Measurements from ENCODE around the gene SPDYE6.
"Not testable (repeated sequence)": the region's sequence is repeated elsewhere in the genome, so short reads cannot be mapped to it uniquely, and the experiment has no call there.

Gene SPDYE6

DNA sequence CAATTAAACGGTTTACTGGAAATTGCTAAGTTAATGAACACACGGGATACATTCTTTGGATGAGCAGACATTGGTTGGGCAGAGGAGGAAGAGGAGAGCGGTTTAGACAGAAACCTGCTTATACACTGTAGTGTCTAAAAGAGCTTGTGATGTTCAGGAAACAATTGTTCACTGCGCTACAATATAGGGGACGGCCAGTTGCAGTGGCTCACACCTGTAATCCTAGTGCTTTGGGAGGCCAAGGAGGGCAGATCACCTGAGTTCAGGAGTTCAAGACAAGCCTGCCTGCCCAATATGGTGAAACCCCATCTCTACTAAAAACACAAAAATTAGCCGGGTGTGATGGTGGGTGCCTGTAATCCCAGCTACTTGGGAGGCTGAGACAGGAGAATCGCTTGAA is 20.7 kb downstream of the SPDYE6 start:
- peak overlapping the region; percentile 98 for H3K27ac ChIP-seq (ENCODE audit: low read depth, low read length)
- peaks cover 59% of the 10 kb centered on the region for H3F3A ChIP-seq (ENCODE audit: insufficient read depth)

DNA sequence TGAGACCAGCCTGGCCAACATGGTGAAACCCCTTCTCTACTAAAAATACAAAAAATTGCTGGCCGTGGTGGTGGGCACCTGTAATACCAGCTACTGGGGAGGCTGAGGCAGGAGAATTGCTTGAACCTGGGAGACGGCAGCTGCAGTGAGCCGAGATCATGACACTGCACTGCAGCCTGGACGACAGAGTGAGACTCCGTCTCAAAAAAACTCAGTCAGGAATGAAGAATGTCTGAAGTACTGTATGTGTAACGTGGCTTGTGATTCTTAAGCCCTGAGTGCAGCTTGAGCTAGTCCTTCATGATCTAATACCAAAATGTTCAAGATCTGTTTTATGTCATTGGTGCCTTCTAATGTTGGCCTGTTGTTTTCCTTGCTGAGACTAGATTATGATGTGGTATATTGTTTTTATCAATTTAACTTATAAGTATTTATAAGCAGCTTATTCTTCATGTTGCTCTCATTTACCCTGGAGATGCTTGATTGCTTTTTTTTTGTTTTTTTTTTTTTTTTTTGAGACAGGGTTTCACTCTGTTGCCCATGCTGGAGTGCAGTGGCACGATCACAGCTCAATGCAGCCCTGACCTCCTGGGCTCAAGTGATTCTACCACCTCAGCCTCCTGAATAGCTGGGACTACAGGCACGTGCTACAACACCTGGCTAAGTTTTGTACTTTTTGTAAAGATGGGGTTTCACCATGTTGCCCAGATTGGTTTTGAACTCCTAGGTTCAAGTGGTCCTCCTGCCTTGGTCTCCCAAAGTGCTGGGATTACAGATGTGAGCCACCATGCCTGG is 25.4 kb downstream of the SPDYE6 start:
- peak overlapping the region; percentile 96 for H3K27ac ChIP-seq (ENCODE audit: low read depth, low read length)
- H3K4me2 ChIP-seq (ENCODE audit: low read depth, low read length, poor library complexity, severe bottlenecking): peak overlapping the region; percentile 83
- peaks cover 82% of the 10 kb centered on the region for H3F3A ChIP-seq (ENCODE audit: insufficient read depth)
- peaks cover 39% of the 10 kb centered on the region for H3K79me2 ChIP-seq (ENCODE audit: insufficient read depth, low read length)
- H2AFZ ChIP-seq (ENCODE audit: low read depth, low read length, severe bottlenecking); H3K9me2 ChIP-seq (replicated peaks; ENCODE audit: insufficient read depth, low read length); H3K9me3 ChIP-seq (ENCODE audit: insufficient read depth, low read length); H4K20me1 ChIP-seq (ENCODE audit: low read depth, low read length); H3K36me3 ChIP-seq (ENCODE audit: low read length); H3K27me3 ChIP-seq (ENCODE audit: low read length): not testable (repeated sequence)
- H3K4me3 ChIP-seq (ENCODE audit: insufficient read depth, low read length, poor library complexity, severe bottlenecking): peak overlapping the region; percentile 30
- H3K9ac ChIP-seq (ENCODE audit: low read length): peak overlapping the region; percentile 76

More for the DNA sequence above, 20.7 kb downstream of the SPDYE6 start:
- H3K9me2 ChIP-seq (replicated peaks; ENCODE audit: insufficient read depth, low read length); H2AFZ ChIP-seq (ENCODE audit: low read depth, low read length, severe bottlenecking); H3K79me2 ChIP-seq (ENCODE audit: insufficient read depth, low read length); H3K27me3 ChIP-seq (ENCODE audit: low read length); H4K20me1 ChIP-seq (ENCODE audit: low read depth, low read length); H3K4me3 ChIP-seq (ENCODE audit: insufficient read depth, low read length, poor library complexity, severe bottlenecking); H3K9me3 ChIP-seq (ENCODE audit: insufficient read depth, low read length); H3K36me3 ChIP-seq (ENCODE audit: low read length): not testable (repeated sequence)
- Histone ChIP-seq H3K9ac (ENCODE audit: low read length) (peak overlapping the region; percentile 41), H3K4me2 (ENCODE audit: low read depth, low read length, poor library complexity, severe bottlenecking) (peak overlapping the region; percentile 47)

DNA sequence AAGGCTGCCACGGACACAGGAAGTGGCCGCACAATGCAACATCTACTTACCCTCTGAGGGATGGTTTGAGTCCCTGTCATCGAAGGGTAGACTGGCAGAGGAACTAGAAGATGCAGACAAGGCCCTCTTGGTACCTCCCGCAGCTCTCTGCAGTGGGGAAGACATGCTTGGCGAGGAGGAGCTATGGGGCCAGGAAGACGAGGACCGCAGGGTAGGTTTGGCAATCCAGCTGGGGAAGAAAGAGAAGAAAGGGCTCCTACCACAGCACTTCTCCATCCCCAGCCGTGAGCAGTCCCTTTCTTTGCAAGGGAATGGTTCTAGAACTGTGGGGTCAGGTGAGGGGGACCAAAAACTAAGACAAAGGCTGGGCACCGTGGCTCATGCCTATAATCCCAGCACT is 26.9 kb downstream of the SPDYE6 start:
- not testable (repeated sequence) for H4K20me1 ChIP-seq (ENCODE audit: low read depth, low read length); H3K9me2 ChIP-seq (replicated peaks; ENCODE audit: insufficient read depth, low read length); H3K27me3 ChIP-seq (ENCODE audit: low read length); H2AFZ ChIP-seq (ENCODE audit: low read depth, low read length, severe bottlenecking); H3K36me3 ChIP-seq (ENCODE audit: low read length); H3K9me3 ChIP-seq (ENCODE audit: insufficient read depth, low read length)
- Histone ChIP-seq H3K27ac (ENCODE audit: low read depth, low read length) (peak overlapping the region; percentile 96), H3K79me2 (ENCODE audit: insufficient read depth, low read length) (peaks cover 40% of the 10 kb centered on the region), H3K9ac (ENCODE audit: low read length) (peak overlapping the region; percentile 76), H3F3A (ENCODE audit: insufficient read depth) (peaks cover 82% of the 10 kb centered on the region), H3K4me2 (ENCODE audit: low read depth, low read length, poor library complexity, severe bottlenecking) (peak overlapping the region; percentile 83), H3K4me3 (ENCODE audit: insufficient read depth, low read length, poor library complexity, severe bottlenecking) (peak overlapping the region; percentile 18)

DNA sequence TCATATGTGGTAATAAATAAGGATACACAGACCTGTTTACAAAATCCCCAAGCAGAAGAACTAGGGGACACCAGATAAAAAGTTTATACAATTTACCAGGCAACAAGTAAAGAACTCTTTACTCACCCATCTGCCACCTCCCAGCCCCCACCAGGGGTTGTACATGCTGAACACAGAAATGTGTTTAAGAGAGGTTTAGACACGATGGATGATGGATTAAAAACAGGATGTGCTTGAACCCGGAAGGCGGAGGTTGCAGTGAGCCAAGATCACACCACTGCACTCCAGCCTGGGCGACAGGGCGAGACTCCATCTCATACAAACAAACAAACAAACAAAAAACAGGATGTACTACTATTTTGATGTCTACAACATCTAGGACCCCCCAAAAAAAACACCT is 27.4 kb downstream of the SPDYE6 start:
- H3K79me2 ChIP-seq (ENCODE audit: insufficient read depth, low read length): peaks cover 40% of the 10 kb centered on the region
- not testable (repeated sequence) for H2AFZ ChIP-seq (ENCODE audit: low read depth, low read length, severe bottlenecking); H4K20me1 ChIP-seq (ENCODE audit: low read depth, low read length); H3K9me2 ChIP-seq (replicated peaks; ENCODE audit: insufficient read depth, low read length); H3K36me3 ChIP-seq (ENCODE audit: low read length); H3K9me3 ChIP-seq (ENCODE audit: insufficient read depth, low read length); H3K27me3 ChIP-seq (ENCODE audit: low read length)
- peak overlapping the region; percentile 96 for H3K27ac ChIP-seq (ENCODE audit: low read depth, low read length)
- H3K9ac ChIP-seq (ENCODE audit: low read length): peak overlapping the region; percentile 76
- H3F3A ChIP-seq (ENCODE audit: insufficient read depth): peaks cover 87% of the 10 kb centered on the region
- peak overlapping the region; percentile 71 for H3K4me3 ChIP-seq (ENCODE audit: insufficient read depth, low read length, poor library complexity, severe bottlenecking)
- H3K4me2 ChIP-seq (ENCODE audit: low read depth, low read length, poor library complexity, severe bottlenecking): peak overlapping the region; percentile 83

DNA sequence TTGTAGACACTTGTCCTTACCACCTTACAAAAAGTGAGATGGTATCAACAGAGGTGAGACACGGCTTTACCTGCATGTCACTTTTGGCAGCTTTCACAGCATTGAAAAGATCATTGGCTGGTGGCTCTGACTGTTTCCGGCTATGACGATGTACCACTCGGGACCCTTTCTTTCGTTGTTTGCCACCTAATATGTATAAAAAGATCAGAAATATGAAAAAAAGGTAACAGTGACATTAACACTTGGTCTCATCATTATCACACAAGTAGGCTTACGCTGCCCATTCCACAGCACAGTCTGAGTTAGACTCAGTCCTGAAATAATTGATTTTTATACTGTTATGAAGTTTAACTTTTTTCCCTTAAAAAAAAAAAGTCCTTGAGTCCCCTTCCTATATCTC is 29.1 kb downstream of the SPDYE6 start:
- H3K79me2 ChIP-seq (ENCODE audit: insufficient read depth, low read length): peaks cover 40% of the 10 kb centered on the region
- not testable (repeated sequence) for H3K9me3 ChIP-seq (ENCODE audit: insufficient read depth, low read length); H4K20me1 ChIP-seq (ENCODE audit: low read depth, low read length); H2AFZ ChIP-seq (ENCODE audit: low read depth, low read length, severe bottlenecking); H3K27me3 ChIP-seq (ENCODE audit: low read length); H3K9me2 ChIP-seq (replicated peaks; ENCODE audit: insufficient read depth, low read length); H3K36me3 ChIP-seq (ENCODE audit: low read length)
- peak overlapping the region; percentile 96 for H3K27ac ChIP-seq (ENCODE audit: low read depth, low read length)
- peaks cover 88% of the 10 kb centered on the region for H3F3A ChIP-seq (ENCODE audit: insufficient read depth)
- peak overlapping the region; percentile 71 for H3K4me3 ChIP-seq (ENCODE audit: insufficient read depth, low read length, poor library complexity, severe bottlenecking)
- peak overlapping the region; percentile 76 for H3K9ac ChIP-seq (ENCODE audit: low read length)
- H3K4me2 ChIP-seq (ENCODE audit: low read depth, low read length, poor library complexity, severe bottlenecking): peak overlapping the region; percentile 83

Measured in SU-DHL-6 (cell line).